Mesenchymal stem cell (in vitro differentiated cells and primary cell): ENCODE results near the gene EML4.

Experiments
- DNase-seq: peaks from one replicate; pipeline ENCODE4 v3.0.0-alpha.2; 2013
- H2AFZ ChIP-seq: one replicate; pipeline ENCODE4 v1.6.1; 2013; ENCODE audit warnings: low read depth, mild to moderate bottlenecking, control low read depth, inconsistent platforms, low read length, moderate library complexity
- H2AK5ac ChIP-seq: 2 replicates; pipeline ENCODE4 v1.6.1; 2013; ENCODE audit warnings: low read length, moderate library complexity, mild to moderate bottlenecking, inconsistent platforms; ENCODE audit not compliant: severe bottlenecking
- H2BK120ac ChIP-seq: one replicate; pipeline ENCODE4 v1.6.1; 2013; ENCODE audit warnings: low read depth, mild to moderate bottlenecking, inconsistent platforms, low read length, moderate library complexity
- H2BK12ac ChIP-seq, 2 experiments: one replicate each; pipeline ENCODE4 v1.6.1; 2013; ENCODE audit warnings: inconsistent platforms in 2 of 2, low read length in 2 of 2, mild to moderate bottlenecking in 2 of 2, moderate library complexity in 2 of 2, control low read depth in 1 of 2
- H2BK15ac ChIP-seq: one replicate; pipeline ENCODE4 v1.6.1; 2013; ENCODE audit warnings: mild to moderate bottlenecking, low read depth, inconsistent platforms; ENCODE audit not compliant: poor library complexity, severe bottlenecking
- H2BK5ac ChIP-seq: 2 replicates; pipeline ENCODE4 v1.6.1; 2013; ENCODE audit warnings: low read depth, mild to moderate bottlenecking, low read length, control low read depth, inconsistent platforms; ENCODE audit not compliant: poor library complexity, severe bottlenecking
- H3K14ac ChIP-seq, 2 experiments: one replicate each; pipeline ENCODE4 v1.6.1; 2013; ENCODE audit warnings: inconsistent platforms in 2 of 2, low read length in 2 of 2, control low read depth in 1 of 2, mild to moderate bottlenecking in 1 of 2, moderate library complexity in 1 of 2
- H3K18ac ChIP-seq, 2 experiments: one replicate each; pipeline ENCODE4 v1.6.1; 2013; ENCODE audit warnings: inconsistent platforms in 2 of 2, low read length in 2 of 2, control low read depth in 1 of 2, low read depth in 1 of 2, mild to moderate bottlenecking in 1 of 2
- H3K23ac ChIP-seq, 2 experiments: one replicate each; pipeline ENCODE4 v1.6.1; 2013; ENCODE audit warnings: inconsistent platforms in 2 of 2, low read length in 2 of 2, mild to moderate bottlenecking in 2 of 2, moderate library complexity in 2 of 2, control low read depth in 1 of 2
- H3K27ac ChIP-seq: 2 replicates; pipeline ENCODE4 v1.5.1; 2013; ENCODE audit warnings: mild to moderate bottlenecking, moderate library complexity, low read length, control low read depth, inconsistent platforms; ENCODE audit not compliant: poor library complexity, severe bottlenecking
- H3K27me3 ChIP-seq, 2 experiments: 2 replicates each; pipeline versions ENCODE4 v1.6.1 to v1.7.0; 2013; ENCODE audit warnings: low read length in 2 of 2, mild to moderate bottlenecking in 2 of 2, moderate library complexity in 2 of 2, control low read depth in 1 of 2, inconsistent platforms in 1 of 2; ENCODE audit not compliant: control insufficient read depth in 1 of 2, insufficient read depth in 1 of 2
- H3K36me3 ChIP-seq, 2 experiments: 2 replicates each; pipeline versions ENCODE4 v1.6.1 to v1.7.0; 2013; ENCODE audit warnings: low read length in 2 of 2, control low read depth in 1 of 2, inconsistent platforms in 1 of 2, low read depth in 1 of 2, mild to moderate bottlenecking in 1 of 2; ENCODE audit not compliant: insufficient read depth in 2 of 2, control insufficient read depth in 1 of 2
- H3K4ac ChIP-seq, 2 experiments: one replicate each; pipeline ENCODE4 v1.6.1; 2013; ENCODE audit warnings: inconsistent platforms in 2 of 2, low read length in 2 of 2, mild to moderate bottlenecking in 2 of 2, moderate library complexity in 2 of 2, control low read depth in 1 of 2, low read depth in 1 of 2
- H3K4me1 ChIP-seq: 2 replicates; pipeline ENCODE4 v1.6.1; 2013; ENCODE audit warnings: low read depth, low read length, control low read depth; ENCODE audit not compliant: control insufficient read depth, insufficient read depth
- H3K4me2 ChIP-seq: 2 replicates; pipeline ENCODE4 v1.6.1; 2013; ENCODE audit warnings: low read length, mild to moderate bottlenecking, inconsistent platforms; ENCODE audit not compliant: poor library complexity, severe bottlenecking
- H3K4me3 ChIP-seq, 2 experiments: 2 replicates each; pipeline versions ENCODE4 v1.5.1 to v1.7.0; 2013; ENCODE audit warnings: low read length in 2 of 2, mild to moderate bottlenecking in 2 of 2, control low read depth in 1 of 2, low read depth in 1 of 2; ENCODE audit not compliant: insufficient read depth in 1 of 2
- H3K79me1 ChIP-seq: replicated peaks from 2 replicates; pipeline ENCODE4 v1.6.1; 2013; ENCODE audit warnings: mild to moderate bottlenecking, control low read depth, low read length, inconsistent platforms; ENCODE audit not compliant: poor library complexity, severe bottlenecking
- H3K9ac ChIP-seq: 2 replicates; pipeline ENCODE4 v1.7.0; 2013; ENCODE audit warnings: mild to moderate bottlenecking, low read length, moderate library complexity
- H3K9me3 ChIP-seq: 2 replicates; pipeline ENCODE4 v1.7.0; 2013; ENCODE audit warnings: mild to moderate bottlenecking, low read length; ENCODE audit not compliant: control insufficient read depth
- H4K8ac ChIP-seq: one replicate; pipeline ENCODE4 v1.6.1; 2013; ENCODE audit warnings: inconsistent platforms, mild to moderate bottlenecking, low read length, moderate library complexity
- H4K91ac ChIP-seq: one replicate; pipeline ENCODE4 v1.6.1; 2013; ENCODE audit warnings: mild to moderate bottlenecking, low read length, inconsistent platforms
- WGBS: methylation state at CpG from one replicate; pipeline ENCODE4 v1.1.7; 2013; ENCODE audit warnings: mixed read lengths; 5-methylcytosine and 5-hydroxymethylcytosine counted together

EML4 gene

DNA sequence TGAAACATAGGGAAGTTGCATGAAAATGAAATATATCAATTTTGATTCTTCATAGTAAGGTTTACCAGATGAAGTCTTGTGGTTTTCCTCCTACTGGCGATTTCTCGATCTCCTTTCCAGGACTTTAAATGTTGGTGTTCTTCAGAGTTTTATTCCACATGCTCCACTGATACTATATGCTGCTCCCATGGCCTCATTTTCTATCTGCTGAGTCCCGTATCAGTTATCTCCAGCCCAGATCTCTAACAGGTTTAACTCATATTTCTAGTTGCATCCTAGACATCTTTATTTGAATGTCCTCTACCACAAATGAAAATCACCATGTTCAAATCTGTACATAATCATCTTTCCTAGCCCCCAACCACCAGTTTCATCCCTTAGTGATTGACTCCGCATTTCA, 120.1 kb downstream of the EML4 start:
- no peak overlapping the region for H3K4ac ChIP-seq
- no peak overlapping the region for H3K23ac ChIP-seq
- H2BK15ac ChIP-seq: no peak overlapping the region
- no peak overlapping the region for H3K9ac ChIP-seq
- peaks cover under 1% of the 10 kb centered on the region for H3K79me1 ChIP-seq
- no peak overlapping the region for H3K18ac ChIP-seq
- H3K36me3 ChIP-seq: peaks cover under 1 to 69% of the 10 kb centered on the region in 2 experiments
- H4K91ac ChIP-seq: no peak overlapping the region
- no peak overlapping the region for H2BK120ac ChIP-seq
- WGBS: 95% methylated on average over 4 of the region's 4 CpGs
- H3K4me3 ChIP-seq: no peak overlapping the region
- no peaks in the 10 kb centered on the region for H3K4me1 ChIP-seq
- no peak overlapping the region for H2AK5ac ChIP-seq
- no peak for DNase-seq
- H2AFZ ChIP-seq: no peak overlapping the region
- H2BK5ac ChIP-seq: no peak overlapping the region
- no peak overlapping the region for H3K14ac ChIP-seq
- H4K8ac ChIP-seq: no peak overlapping the region
- no peak overlapping the region for H3K4me2 ChIP-seq
- no peaks in the 10 kb centered on the region for H3K27me3 ChIP-seq
- H2BK12ac ChIP-seq: no peak overlapping the region
- H3K9me3 ChIP-seq: no peaks in the 10 kb centered on the region
- H3K27ac ChIP-seq: no peak overlapping the region

DNA sequence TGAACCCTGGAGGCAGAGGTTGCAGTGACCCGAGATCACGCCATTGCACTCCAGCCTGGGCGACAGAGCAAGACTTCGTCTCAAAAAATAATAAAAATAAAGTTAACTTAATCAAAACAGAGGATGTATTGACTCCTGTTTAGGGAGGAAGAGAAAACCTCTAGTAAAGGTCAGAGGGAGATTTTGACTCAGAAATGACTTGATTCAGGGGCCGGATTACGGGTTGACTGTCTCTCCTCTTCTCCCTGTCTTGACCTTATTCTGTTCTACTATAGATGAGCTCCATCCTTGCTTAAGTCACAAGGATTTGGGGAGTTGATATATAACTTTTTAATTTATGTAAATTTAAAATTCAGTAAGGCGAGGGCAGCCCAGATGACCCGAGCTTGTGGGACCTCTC, 120.9 kb downstream of the EML4 start:
- no peak overlapping the region for H3K18ac ChIP-seq
- WGBS: 100% methylated on average over 1 of the region's 8 CpGs
- DNase-seq: no peak

DNA sequence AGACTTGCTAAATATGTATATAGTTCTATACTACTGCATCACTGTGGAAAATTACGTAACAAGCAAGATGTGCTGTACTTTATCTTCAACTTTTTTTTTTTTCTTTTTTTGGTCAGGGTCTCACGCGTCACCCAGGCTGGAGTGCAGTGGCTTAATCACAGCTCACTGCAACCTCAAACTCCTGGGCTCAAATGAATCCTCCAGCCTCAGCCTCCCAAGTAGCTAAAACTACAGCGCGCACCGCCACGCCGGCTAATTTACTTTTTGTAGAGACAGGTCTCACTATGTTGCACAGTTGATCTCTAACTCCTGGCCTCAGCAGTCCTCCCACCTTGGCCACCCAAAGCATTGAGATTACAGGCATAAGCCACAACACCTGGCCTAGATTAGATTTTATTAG, 123.9 kb downstream of the EML4 start:
- H3K4me1 ChIP-seq: no peaks in the 10 kb centered on the region
- no peak overlapping the region for H2AK5ac ChIP-seq
- H3K4me3 ChIP-seq: no peak overlapping the region
- no peak overlapping the region for H3K4me2 ChIP-seq
- peaks cover 3 to 72% of the 10 kb centered on the region in 2 experiments for H3K36me3 ChIP-seq
- no peak overlapping the region for H3K23ac ChIP-seq
- no peak for DNase-seq
- no peak overlapping the region for H3K4ac ChIP-seq
- no peaks in the 10 kb centered on the region for H3K27me3 ChIP-seq
- H2BK15ac ChIP-seq: no peak overlapping the region
- no peaks in the 10 kb centered on the region for H3K9me3 ChIP-seq
- H4K91ac ChIP-seq: no peak overlapping the region
- WGBS: over 99% methylated on average over 8 of the region's 8 CpGs
- no peak overlapping the region for H2BK12ac ChIP-seq
- H3K27ac ChIP-seq: no peak overlapping the region
- no peak overlapping the region for H3K9ac ChIP-seq
- no peak overlapping the region for H2BK120ac ChIP-seq
- no peak overlapping the region for H4K8ac ChIP-seq
- H2BK5ac ChIP-seq: no peak overlapping the region
- no peak overlapping the region for H3K18ac ChIP-seq
- H2AFZ ChIP-seq: no peak overlapping the region
- peaks cover 3% of the 10 kb centered on the region for H3K79me1 ChIP-seq
- H3K14ac ChIP-seq: no peak overlapping the region

More for the DNA sequence above, 120.9 kb downstream of the EML4 start:
- H3K36me3 ChIP-seq: peaks cover 3 to 69% of the 10 kb centered on the region in 2 experiments
- H2BK120ac ChIP-seq: no peak overlapping the region
- no peak overlapping the region for H2AK5ac ChIP-seq
- no peaks in the 10 kb centered on the region for H3K27me3 ChIP-seq
- H3K4me2 ChIP-seq: no peak overlapping the region
- no peak overlapping the region for H2AFZ ChIP-seq
- no peak overlapping the region for H2BK15ac ChIP-seq
- H3K4me3 ChIP-seq: no peak overlapping the region
- H4K91ac ChIP-seq: no peak overlapping the region
- H3K9ac ChIP-seq: no peak overlapping the region
- H3K4ac ChIP-seq: no peak overlapping the region
- H2BK12ac ChIP-seq: no peak overlapping the region
- no peak overlapping the region for H4K8ac ChIP-seq
- H3K27ac ChIP-seq: no peak overlapping the region
- no peaks in the 10 kb centered on the region for H3K9me3 ChIP-seq
- H3K4me1 ChIP-seq: no peaks in the 10 kb centered on the region
- no peak overlapping the region for H3K14ac ChIP-seq
- H3K79me1 ChIP-seq: peaks cover 1% of the 10 kb centered on the region
- H2BK5ac ChIP-seq: no peak overlapping the region
- no peak overlapping the region for H3K23ac ChIP-seq

DNA sequence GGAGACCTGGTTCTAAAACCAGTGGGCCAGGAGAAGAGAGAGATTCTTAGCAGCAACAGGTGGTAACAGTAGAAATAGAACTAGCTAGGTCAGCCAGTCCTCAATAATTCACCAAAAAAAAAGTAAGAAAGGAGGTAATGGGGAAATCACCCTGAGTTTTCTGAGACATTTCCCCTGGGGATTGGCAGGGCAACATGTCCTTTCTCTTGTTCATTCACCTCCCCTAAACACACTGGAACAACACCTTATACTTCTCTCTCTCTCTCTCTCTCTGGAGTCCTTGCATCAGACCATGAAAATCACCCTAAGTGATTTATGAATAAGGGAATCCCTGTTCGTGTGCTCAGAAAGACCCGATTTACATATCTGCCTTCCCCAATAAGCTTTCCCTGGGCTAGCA, 127.1 kb downstream of the EML4 start:
- Histone ChIP-seq H2BK12ac (no peak overlapping the region), H3K4me3 (no peak overlapping the region), H2BK15ac (no peak overlapping the region), H3K9me3 (no peaks in the 10 kb centered on the region), H2BK120ac (no peak overlapping the region), H3K4me2 (no peak overlapping the region), H3K14ac (no peak overlapping the region), H4K8ac (no peak overlapping the region), H3K27ac (no peak overlapping the region), H3K79me1 (peaks cover 3% of the 10 kb centered on the region), H4K91ac (no peak overlapping the region), H3K36me3 (peaks cover 3 to 74% of the 10 kb centered on the region in 2 experiments), H3K4ac (no peak overlapping the region), H3K4me1 (no peaks in the 10 kb centered on the region), H2AK5ac (no peak overlapping the region), H3K9ac (no peak overlapping the region), H3K18ac (no peak overlapping the region), H3K27me3 (no peaks in the 10 kb centered on the region), H2BK5ac (no peak overlapping the region), H2AFZ (no peak overlapping the region), H3K23ac (no peak overlapping the region)
- WGBS: 75% methylated on average over 2 of the region's 2 CpGs
- DNase-seq: no peak
